GM18508 (cell line): ENCODE data around the gene NCAPG2.
"Not testable (repeated sequence)": the region's sequence is repeated elsewhere in the genome, so short reads cannot be mapped to it uniquely, and the experiment has no call there.

Source experiments
- ATAC-seq: cut with Tn5 transposase; IDR thresholded peaks from one replicate; pipeline ENCODE4 v1.9.1; 2021; ENCODE audit warnings: moderate number of reproducible peaks; ENCODE audit not compliant: insufficient read depth, unreplicated experiment

The NCAPG2 gene

GRCh38 chr7:158647475-158647792 is 57.2 kb downstream of the NCAPG2 start:
- no peak for ATAC-seq

- ATAC-seq: no peak
Observed at GRCh38 chr7:158646766-158647474, 57.7 kb downstream of the NCAPG2 start.

GRCh38 chr7:158645842-158646241 is 58.8 kb downstream of the NCAPG2 start:
- ATAC-seq: no peak

- no peak for ATAC-seq
Observed at GRCh38 chr7:158642149-158642548, 62.5 kb downstream of the NCAPG2 start.

- ATAC-seq: no peak
Observed at GRCh38 chr7:158638001-158638400, 66.6 kb downstream of the NCAPG2 start.

- ATAC-seq: peak; percentile 73
Observed at GRCh38 chr7:158633055-158633956, 71.3 kb downstream of the NCAPG2 start.

GRCh38 chr7:158631574-158632195 is 72.9 kb downstream of the NCAPG2 start:
- no peak for ATAC-seq

- not testable (repeated sequence) for ATAC-seq
Observed at GRCh38 chr7:158626289-158626688, 78.3 kb downstream of the NCAPG2 start.

- no peak for ATAC-seq
Observed at GRCh38 chr7:158623241-158623640, 81.4 kb downstream of the NCAPG2 start.

- ATAC-seq: no peak
Observed at GRCh38 chr7:158620839-158621441, 83.7 kb downstream of the NCAPG2 start.

GRCh38 chr7:158620418-158620817 is 84.2 kb downstream of the NCAPG2 start:
- ATAC-seq: no peak

GRCh38 chr7:158618745-158619140 is 85.9 kb downstream of the NCAPG2 start:
- ATAC-seq: no peak

GRCh38 chr7:158617737-158618128 is 86.9 kb downstream of the NCAPG2 start:
- no peak for ATAC-seq

- ATAC-seq: no peak
Observed at GRCh38 chr7:158616050-158616449, 88.6 kb downstream of the NCAPG2 start.

- ATAC-seq: no peak
Observed at GRCh38 chr7:158614700-158615099, 89.9 kb downstream of the NCAPG2 start.

GRCh38 chr7:158613481-158613880 is 91.1 kb downstream of the NCAPG2 start:
- peak; percentile 72 for ATAC-seq

GRCh38 chr7:158612546-158612945 is 92.1 kb downstream of the NCAPG2 start:
- no peak for ATAC-seq

- ATAC-seq: no peak
Observed at GRCh38 chr7:158611541-158611940, 93.1 kb downstream of the NCAPG2 start.

GRCh38 chr7:158609313-158609974 is 95.2 kb downstream of the NCAPG2 start:
- ATAC-seq: no peak

- no peak for ATAC-seq
Observed at GRCh38 chr7:158607563-158607962, 97.0 kb downstream of the NCAPG2 start.
